Dendritic cell treated with granulocyte-macrophage colony-stimulating factor and Interleukin-4, amounts not matched to agents 40 ng/mL and 50 ng/mL, for 4 days (primary cell): ENCODE measurements around the gene UBA52.

Source experiments
- H3K27ac Mint-ChIP-seq: one replicate; pipeline ENCODE4 v1.8.0; 2022; ENCODE audit warnings: mild to moderate bottlenecking, mixed read lengths
- H3K27me3 Mint-ChIP-seq: one replicate; pipeline ENCODE4 v1.8.0; 2022; ENCODE audit warnings: mild to moderate bottlenecking, mixed read lengths
- H3K36me3 Mint-ChIP-seq: one replicate; pipeline ENCODE4 v1.8.0; 2022; ENCODE audit warnings: low read depth, mixed read lengths
- H3K4me1 Mint-ChIP-seq: one replicate; pipeline ENCODE4 v1.8.0; 2022; ENCODE audit warnings: low read depth, mixed read lengths
- H3K4me3 Mint-ChIP-seq: one replicate; pipeline ENCODE4 v1.8.0; 2022; ENCODE audit warnings: mild to moderate bottlenecking, moderate library complexity, mixed read lengths
- H3K9me3 Mint-ChIP-seq: one replicate; pipeline ENCODE4 v1.8.0; 2022; ENCODE audit warnings: mixed read lengths
- intact Hi-C: fragments of 100-400 bp; cut with micrococcal nuclease; formaldehyde crosslinking; loops from one replicate; pipeline ENCODE4 v1.15.0; 2022

The UBA52 gene

GRCh38 chr19:18611327-18612050 lies 39.8 kb downstream of the UBA52 start:
- intact Hi-C loops, result no loop called here
- Mint-ChIP-seq H3K27ac (no peak overlapping the region), H3K4me3 (no peak overlapping the region), H3K36me3 (no peaks in the 10 kb centered on the region), H3K27me3 (peaks cover 93% of the 10 kb centered on the region), H3K9me3 (no peaks in the 10 kb centered on the region), H3K4me1 (peaks cover 31% of the 10 kb centered on the region)

DNA sequence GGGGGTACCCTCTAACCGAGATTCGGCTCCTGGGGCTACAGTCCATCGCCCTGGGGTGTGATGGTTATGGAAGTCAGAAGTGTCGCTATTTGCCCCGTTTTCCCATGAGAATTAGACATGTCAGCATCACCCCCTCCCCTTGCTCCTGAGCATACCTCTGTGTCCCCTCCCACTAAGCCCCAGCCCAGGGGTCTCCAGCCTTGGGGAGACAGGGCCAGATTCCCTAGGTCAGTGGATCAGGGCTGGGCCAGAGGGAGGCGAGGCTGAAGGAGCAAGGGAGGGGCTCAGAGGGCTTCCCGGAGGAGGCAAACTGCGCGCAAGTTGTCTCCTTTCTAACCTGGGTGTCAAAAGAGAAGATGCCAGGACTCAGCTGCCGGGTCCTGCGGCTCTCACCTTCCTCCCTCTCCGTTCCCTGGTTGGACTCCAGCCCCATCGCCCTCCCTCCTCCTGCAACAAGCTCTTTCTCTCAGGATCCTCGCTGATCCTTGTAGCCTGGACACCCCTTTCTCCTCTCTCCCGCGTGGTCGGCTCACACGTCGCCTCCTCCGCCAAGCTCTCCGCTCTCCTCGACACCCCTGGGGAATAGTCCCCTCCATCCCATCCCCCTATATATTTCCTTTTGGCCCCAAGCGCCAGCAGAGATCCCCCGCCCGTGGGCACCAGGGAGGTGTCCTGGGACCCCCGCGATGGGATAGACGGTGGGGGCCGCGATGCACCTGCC lies 40.6 kb downstream of the UBA52 start:
- Mint-ChIP-seq H3K4me3 (no peak overlapping the region), H3K4me1 (peaks cover 29% of the 10 kb centered on the region), H3K27me3 (peaks cover 96% of the 10 kb centered on the region), H3K9me3 (no peaks in the 10 kb centered on the region), H3K27ac (no peak overlapping the region), H3K36me3 (no peaks in the 10 kb centered on the region)
- intact Hi-C loops, result no loop called here

DNA sequence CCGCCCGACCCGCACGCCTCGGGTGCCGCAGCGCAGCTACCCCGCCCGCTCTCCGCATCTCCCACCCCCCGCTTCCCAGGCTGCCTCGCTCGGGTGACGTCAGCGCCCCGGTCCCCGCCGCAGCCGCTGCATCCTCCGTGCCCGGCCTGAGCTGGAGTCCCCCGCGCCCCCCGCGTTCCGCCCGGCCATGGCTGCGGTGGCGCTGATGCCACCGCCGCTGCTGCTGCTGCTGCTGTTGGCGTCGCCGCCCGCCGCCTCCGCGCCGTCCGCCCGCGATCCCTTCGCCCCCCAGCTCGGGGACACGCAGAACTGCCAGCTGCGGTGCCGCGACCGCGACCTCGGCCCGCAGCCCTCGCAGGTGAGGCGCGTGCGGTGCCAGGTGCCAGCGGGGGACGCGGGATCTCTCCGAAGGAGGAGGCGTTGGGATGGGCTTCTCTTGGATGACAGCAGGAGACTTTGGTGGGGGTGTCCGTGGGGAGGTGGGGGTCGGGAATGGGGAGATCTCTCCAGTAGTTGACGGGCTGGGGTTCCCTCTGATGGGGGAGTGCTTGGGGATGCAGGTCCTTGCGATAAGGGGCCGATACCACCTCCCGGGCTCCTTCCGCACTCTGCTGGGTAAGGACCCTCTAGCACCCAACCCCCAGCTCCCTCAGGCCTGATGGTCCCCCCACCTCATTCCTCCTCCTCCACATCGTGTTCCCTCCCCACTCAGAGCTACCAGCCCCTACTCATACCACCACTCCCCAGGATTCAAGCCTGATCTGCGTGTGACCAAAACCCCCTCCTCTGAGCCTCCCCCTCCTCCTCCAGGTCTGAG lies 41.3 kb downstream of the UBA52 start, which contains the start of gene TMEM59L:
Gene TMEM59L, plus strand, starts transcription at position 99 of the 817 bp plus-strand sequence. Its CDS starts 89 bp downstream, at position 188.
- intact Hi-C loops, result no loop called here

DNA sequence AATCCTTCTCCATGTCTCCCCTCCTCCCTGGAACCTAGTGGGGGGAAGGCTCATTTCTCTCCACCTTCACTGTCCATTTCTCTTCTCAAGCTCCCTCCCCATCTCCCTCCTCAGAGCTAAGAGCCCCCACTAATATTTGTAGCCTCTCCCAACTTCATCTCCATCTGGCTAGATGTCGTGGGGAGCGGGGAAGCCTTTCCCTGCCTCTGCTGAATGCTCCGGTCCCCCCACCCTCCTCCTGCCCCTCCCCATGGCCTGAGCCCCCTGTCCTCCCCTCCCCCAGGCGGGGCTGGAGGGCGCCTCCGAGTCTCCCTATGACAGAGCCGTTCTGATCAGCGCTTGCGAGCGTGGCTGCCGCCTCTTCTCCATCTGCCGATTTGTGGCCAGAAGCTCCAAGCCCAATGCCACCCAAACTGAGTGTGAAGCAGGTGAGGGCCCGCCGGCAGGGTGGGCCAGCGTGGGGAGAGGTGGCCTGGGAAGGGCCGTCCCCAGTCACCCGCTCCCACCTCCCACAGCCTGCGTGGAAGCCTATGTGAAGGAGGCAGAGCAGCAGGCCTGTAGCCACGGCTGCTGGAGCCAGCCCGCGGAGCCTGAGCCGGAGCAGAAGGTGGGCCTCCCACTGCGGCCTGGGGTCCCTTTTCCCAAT lies 42.1 kb downstream of the UBA52 start:
- H3K4me3 Mint-ChIP-seq, result no peak overlapping the region
- H3K9me3 Mint-ChIP-seq, result no peaks in the 10 kb centered on the region
- H3K4me1 Mint-ChIP-seq, result peaks cover 21% of the 10 kb centered on the region
- no peak overlapping the region for H3K27ac Mint-ChIP-seq
- no peaks in the 10 kb centered on the region for H3K36me3 Mint-ChIP-seq
- intact Hi-C loops, result no loop called here
- peaks cover 89% of the 10 kb centered on the region for H3K27me3 Mint-ChIP-seq

More for the DNA sequence above, 41.3 kb downstream of the UBA52 start, which contains the start of gene TMEM59L:
- no peaks in the 10 kb centered on the region for H3K36me3 Mint-ChIP-seq
- H3K4me3 Mint-ChIP-seq, result no peak within 1 kb of the TSS
- H3K4me1 Mint-ChIP-seq, result peaks cover 21% of the 10 kb centered on the region
- H3K27me3 Mint-ChIP-seq, result peaks cover 96% of the 10 kb centered on the region
- H3K27ac Mint-ChIP-seq, result no peak within 1 kb of the TSS
- H3K9me3 Mint-ChIP-seq, result no peaks in the 10 kb centered on the region

DNA sequence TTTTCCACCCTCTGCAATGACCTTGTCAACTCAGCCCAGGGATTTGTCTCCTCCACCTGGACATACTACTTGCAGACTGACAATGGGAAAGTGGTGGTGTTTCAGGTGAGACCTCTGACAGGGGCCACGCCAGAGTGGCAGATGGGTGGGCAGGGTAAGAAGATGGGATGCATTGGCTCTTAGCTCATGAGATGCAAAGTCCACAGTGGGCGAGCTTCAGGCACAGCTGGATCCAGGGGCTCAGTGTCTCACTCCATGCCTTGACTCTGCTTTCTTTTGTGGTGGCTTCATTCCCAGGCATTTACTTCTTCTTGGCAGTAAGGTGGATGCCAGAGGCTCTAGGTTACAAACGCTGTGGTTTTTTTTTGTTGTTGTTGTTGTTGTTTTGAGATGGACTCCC lies 44.4 kb downstream of the UBA52 start:
- Mint-ChIP-seq H3K27ac (no peak overlapping the region), H3K36me3 (no peaks in the 10 kb centered on the region), H3K4me3 (no peak overlapping the region), H3K4me1 (peaks cover 19% of the 10 kb centered on the region), H3K27me3 (peaks cover 84% of the 10 kb centered on the region), H3K9me3 (no peaks in the 10 kb centered on the region)
- intact Hi-C loops, result no loop called here

- Mint-ChIP-seq H3K9me3 (no peaks in the 10 kb centered on the region), H3K4me3 (no peak overlapping the region), H3K4me1 (peaks cover 9% of the 10 kb centered on the region), H3K27me3 (peaks cover 76% of the 10 kb centered on the region), H3K36me3 (no peaks in the 10 kb centered on the region), H3K27ac (no peak overlapping the region)
- intact Hi-C loops, result no loop called here
Observed at GRCh38 chr19:18617562-18617961, 45.9 kb downstream of the UBA52 start.

DNA sequence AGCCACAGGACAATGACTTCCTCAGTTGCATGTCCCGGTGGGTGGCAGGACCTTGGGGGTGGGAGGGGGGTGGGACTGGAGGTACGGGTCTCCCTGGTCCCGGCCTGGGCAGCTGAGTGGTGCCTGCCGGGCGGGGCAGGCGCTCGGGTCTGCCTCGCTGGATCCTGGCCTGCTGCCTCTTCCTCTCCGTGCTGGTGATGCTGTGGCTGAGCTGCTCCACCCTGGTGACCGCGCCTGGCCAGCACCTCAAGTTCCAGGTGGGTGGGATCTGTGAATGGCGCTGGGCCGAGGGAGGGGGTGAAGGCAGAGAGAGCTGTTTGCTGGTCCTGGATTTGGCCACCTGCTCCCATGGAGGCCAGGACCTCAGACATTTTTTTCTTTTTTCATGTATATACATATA lies 46.6 kb downstream of the UBA52 start:
- peaks cover 5% of the 10 kb centered on the region for H3K4me1 Mint-ChIP-seq
- peaks cover 77% of the 10 kb centered on the region for H3K27me3 Mint-ChIP-seq
- no peaks in the 10 kb centered on the region for H3K36me3 Mint-ChIP-seq
- H3K9me3 Mint-ChIP-seq, result no peaks in the 10 kb centered on the region
- intact Hi-C loops, result no loop called here
- H3K4me3 Mint-ChIP-seq, result no peak overlapping the region
- H3K27ac Mint-ChIP-seq, result no peak overlapping the region

DNA sequence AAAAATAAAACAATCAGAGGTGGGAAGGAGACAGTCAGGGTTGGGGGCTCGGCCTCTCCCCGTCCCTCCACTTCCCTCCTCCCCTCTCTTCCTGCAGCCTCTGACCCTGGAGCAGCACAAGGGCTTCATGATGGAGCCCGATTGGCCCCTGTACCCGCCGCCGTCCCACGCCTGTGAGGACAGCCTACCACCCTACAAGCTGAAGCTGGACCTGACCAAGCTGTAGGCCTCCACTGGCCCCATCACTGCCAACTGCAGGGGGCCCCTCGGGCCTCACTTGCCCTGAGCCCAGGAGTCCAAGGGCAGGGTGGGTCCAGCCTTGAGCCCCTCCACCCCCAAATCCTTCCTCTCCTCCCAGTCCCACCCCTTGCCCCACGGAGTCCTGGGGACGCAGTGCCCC lies 48.7 kb downstream of the UBA52 start:
- Mint-ChIP-seq H3K27ac (no peak overlapping the region), H3K9me3 (no peaks in the 10 kb centered on the region), H3K27me3 (peaks cover 61% of the 10 kb centered on the region), H3K4me1 (no peaks in the 10 kb centered on the region), H3K4me3 (no peak overlapping the region), H3K36me3 (no peaks in the 10 kb centered on the region)
- intact Hi-C loops, result no loop called here

GRCh38 chr19:18620902-18621301 lies 49.2 kb downstream of the UBA52 start:
- Mint-ChIP-seq H3K4me3 (no peak overlapping the region), H3K27ac (no peak overlapping the region), H3K36me3 (no peaks in the 10 kb centered on the region), H3K4me1 (no peaks in the 10 kb centered on the region), H3K27me3 (peaks cover 61% of the 10 kb centered on the region), H3K9me3 (no peaks in the 10 kb centered on the region)
- intact Hi-C loops, result no loop called here

DNA sequence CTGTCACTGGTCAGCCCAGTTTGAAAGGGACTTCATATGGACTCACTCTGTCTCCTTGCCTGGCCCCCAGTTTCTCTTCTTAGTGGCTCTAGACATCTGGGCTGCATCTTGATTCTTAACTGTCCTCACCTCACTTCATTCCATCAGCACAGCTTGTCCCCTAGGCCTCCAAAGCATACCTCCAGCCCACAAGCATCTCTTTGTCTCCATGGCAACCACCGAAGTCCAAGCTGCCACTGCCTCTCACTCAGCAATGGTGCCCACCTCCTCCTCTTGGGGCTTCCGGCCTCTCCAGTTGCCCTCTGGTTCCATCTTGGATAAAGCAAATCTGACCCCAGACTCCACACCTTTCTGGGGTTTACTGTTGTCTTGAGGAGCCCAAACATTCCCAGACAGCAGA lies 55.2 kb downstream of the UBA52 start:
- Mint-ChIP-seq H3K4me1 (no peaks in the 10 kb centered on the region), H3K27ac (no peak overlapping the region), H3K9me3 (no peaks in the 10 kb centered on the region), H3K27me3 (peaks cover 54% of the 10 kb centered on the region), H3K4me3 (no peak overlapping the region), H3K36me3 (no peaks in the 10 kb centered on the region)
- intact Hi-C loops, result no loop called here
